Aorta (tissue), 5 donors: ENCODE measurements around the gene BICDL2. TPM values are rescaled to one million over a fixed set of nuclear protein-coding genes. Genes with fewer than 3 reads are reported as not detected.
A peak's percentile ranks its signal among the peaks of the same experiment; 100 is the strongest.
"Not testable (repeated sequence)": the region's sequence is repeated elsewhere in the genome, so short reads cannot be mapped to it uniquely, and the experiment has no call there.

Experiments used
- ATAC-seq: fragments of 200-7000 bp; cut with Tn5 transposase; one replicate; pipeline ENCODE4 v1.9.1; 2022; ENCODE audit warnings: moderate library complexity; ENCODE audit not compliant: low FRiP score
- DNase-seq, 2 donors: peaks; one replicate each; pipeline ENCODE4 v3.0.0-alpha.2; 2020
- H3K27ac ChIP-seq, 2 donors: one replicate each; pipeline ENCODE4 v1.5.1; 2013; ENCODE audit warnings: low read length in 2 of 2, mild to moderate bottlenecking in 2 of 2, moderate library complexity in 2 of 2, control low read depth in 1 of 2, inconsistent platforms in 1 of 2, low read depth in 1 of 2
- H3K27me3 ChIP-seq, 2 donors: one replicate each; pipeline ENCODE4 v1.6.1; 2013; ENCODE audit warnings: control low read depth in 1 of 2, low read length in 1 of 2, mild to moderate bottlenecking in 1 of 2, moderate library complexity in 1 of 2; ENCODE audit not compliant: insufficient read depth in 2 of 2, control insufficient read depth in 1 of 2
- H3K36me3 ChIP-seq, 2 donors: one replicate each; pipeline ENCODE4 v1.6.1; 2013; ENCODE audit warnings: control low read depth in 1 of 2, low read length in 1 of 2, mild to moderate bottlenecking in 1 of 2; ENCODE audit not compliant: insufficient read depth in 2 of 2, control insufficient read depth in 1 of 2
- H3K4me1 ChIP-seq, 2 donors: one replicate each; pipeline ENCODE4 v1.6.1; 2013; ENCODE audit warnings: low read length in 2 of 2, control low read depth in 1 of 2, mild to moderate bottlenecking in 1 of 2, moderate library complexity in 1 of 2; ENCODE audit not compliant: insufficient read depth in 2 of 2, control insufficient read depth in 1 of 2
- H3K4me3 ChIP-seq, 2 donors: one replicate each; pipeline ENCODE4 v1.5.1; 2013; ENCODE audit warnings: low read length in 2 of 2, control low read depth in 1 of 2, mild to moderate bottlenecking in 1 of 2
- H3K9me3 ChIP-seq: one replicate; pipeline ENCODE4 v1.6.1; 2013; ENCODE audit warnings: mild to moderate bottlenecking, low read length; ENCODE audit not compliant: control insufficient read depth
- WGBS, 2 donors: extraction: QIAGEN DNeasy Blood & Tissue Kit; methylation state at CpG; one replicate each; pipeline ENCODE4 v1.1.7; 2013; 5-methylcytosine and 5-hydroxymethylcytosine counted together
- intact Hi-C, 2 donors: fragments of 100-400 bp; cut with DNase I; formaldehyde crosslinking; loops; one replicate each; pipeline versions ENCODE4 v1.14.2 to v1.15.0; 2022
- polyA plus RNA-seq, 2 donors: library from polyadenylated mRNA; stranded (reverse); fragments of 200-250 nt; gene quantifications; one replicate each; pipeline ENCODE4 v1.2.3, GENCODE V29; 2013
- total RNA-seq, 2 donors: library from RNA; stranded (reverse); fragmentation: NEBNext Ultra II Directional; extraction: Animal tissue kit (Norgen Biotek cat#: 25700); gene quantifications; one replicate each; pipeline ENCODE4 v1.2.1, GENCODE V29; 2021
- donor health status: healthy with polysubstance abuse.
- donor health status: Bipolar disorder and iron deficiency.
- donor health status: DM: no; HTN: no; CAD: no.
- donor health status: DM: no; HTN: no; CAD: no.
- donor health status: DM: yes; HTN: yes; CAD: no.

BICDL2 gene
- total and polyA plus RNA-seq, 4 donors = 0.05 to 3.6 (median 0.14) TPM

DNA sequence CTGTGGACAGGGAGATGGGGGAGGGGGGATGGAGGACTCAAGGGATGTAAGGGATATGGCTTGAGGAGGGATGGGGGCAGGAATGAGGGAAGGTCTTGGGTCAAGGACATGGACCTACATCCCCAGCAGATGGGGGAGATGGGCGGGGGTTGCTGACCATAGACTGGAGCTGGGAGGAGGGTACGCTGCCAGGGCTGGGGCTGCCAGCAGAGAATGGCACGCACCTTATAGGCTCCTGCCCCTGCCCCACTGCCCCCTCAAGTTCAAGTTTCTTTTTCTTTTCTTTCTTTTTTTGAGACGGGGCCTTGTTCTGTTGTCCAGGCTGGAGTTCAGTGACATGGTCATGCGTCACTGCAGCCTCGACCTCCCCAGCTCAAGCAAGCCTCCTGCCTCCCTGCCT is 39.2 kb upstream of the BICDL2 start:
- H3K27me3 ChIP-seq, H3K36me3 ChIP-seq, intact Hi-C loops, H3K4me3 ChIP-seq, DNase-seq, H3K27ac ChIP-seq, H3K9me3 ChIP-seq, H3K4me1 ChIP-seq: not testable (repeated sequence)
- WGBS, 2 donors = 88 to 89% methylated on average over 6 of the region's 6 CpGs
- peak; percentile 50 for ATAC-seq

DNA sequence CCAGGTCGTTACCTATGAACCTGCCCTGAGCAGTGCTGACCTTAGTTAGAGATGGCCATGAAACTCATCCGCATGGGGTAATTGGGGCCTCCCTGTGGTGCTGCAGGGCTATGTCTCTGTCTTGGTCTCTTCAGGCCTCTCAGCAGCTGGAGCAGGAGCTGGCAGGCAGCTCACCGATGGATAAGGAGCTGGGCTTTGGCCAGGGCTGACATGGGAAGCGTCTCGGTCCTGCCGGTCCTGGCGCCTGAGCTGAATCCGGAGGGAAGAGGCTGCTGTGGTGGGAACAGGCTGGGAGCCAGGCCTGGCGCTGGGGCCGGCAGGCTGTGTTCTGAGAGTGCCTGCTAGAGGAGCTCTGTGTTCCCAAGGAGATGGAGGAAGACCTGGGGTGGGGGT is 38.8 kb upstream of the BICDL2 start:
- no peak for DNase-seq
- H3K4me3 ChIP-seq = no peak overlapping the region
- WGBS, 2 donors = 26% methylated on average over 10 of the region's 10 CpGs

DNA sequence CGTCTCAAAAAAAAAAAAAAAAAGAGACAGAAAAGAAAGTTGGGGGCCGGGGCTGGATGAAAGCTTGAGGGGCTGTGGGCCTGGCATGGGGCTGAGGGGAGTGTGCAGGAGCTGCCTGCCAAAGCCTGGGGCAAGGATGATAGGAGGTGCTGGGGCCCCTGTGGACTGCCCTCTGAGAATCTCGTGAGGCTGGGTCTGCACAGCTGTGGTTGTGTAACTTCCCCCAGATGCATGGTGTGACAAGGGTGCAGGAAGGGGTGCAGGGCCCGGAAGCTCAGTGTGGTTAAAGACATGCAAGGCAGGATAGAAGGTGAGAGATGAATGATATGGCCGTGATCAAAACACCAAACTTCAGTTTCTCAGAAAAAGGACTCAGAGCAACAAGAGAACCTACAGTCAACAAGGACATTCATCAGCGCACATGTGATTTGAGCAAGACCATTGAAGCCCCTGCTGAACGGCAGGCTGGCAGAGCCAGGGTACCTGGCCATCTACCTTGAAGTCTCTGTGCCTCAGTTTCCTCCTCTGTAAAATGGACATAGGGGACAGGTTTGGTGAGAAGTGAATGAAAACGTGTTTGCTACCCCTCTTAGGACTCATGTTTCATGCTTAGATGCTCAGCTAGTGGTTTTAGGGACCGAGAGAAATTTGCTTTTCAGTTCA is 38.2 kb upstream of the BICDL2 start:
- no peaks in the 10 kb centered on the region for H3K4me1 ChIP-seq
- H3K9me3 ChIP-seq = no peaks in the 10 kb centered on the region
- no peaks in the 10 kb centered on the region for H3K27me3 ChIP-seq
- no peaks in the 10 kb centered on the region for H3K36me3 ChIP-seq
- no peak for ATAC-seq
- H3K27ac ChIP-seq = no peak overlapping the region
- DNase-seq = no peak
- no peak overlapping the region for H3K4me3 ChIP-seq
- intact Hi-C loops = no loop called here
- WGBS, 2 donors = 58 to 75% methylated on average over 9 of the region's 9 CpGs

More for the DNA sequence above, 38.8 kb upstream of the BICDL2 start:
- no peaks in the 10 kb centered on the region for H3K36me3 ChIP-seq
- peak; percentile 33 for ATAC-seq
- H3K9me3 ChIP-seq = no peaks in the 10 kb centered on the region
- no peak overlapping the region for H3K27ac ChIP-seq
- intact Hi-C loops = no loop called here
- H3K4me1 ChIP-seq = no peaks in the 10 kb centered on the region
- no peaks in the 10 kb centered on the region for H3K27me3 ChIP-seq

DNA sequence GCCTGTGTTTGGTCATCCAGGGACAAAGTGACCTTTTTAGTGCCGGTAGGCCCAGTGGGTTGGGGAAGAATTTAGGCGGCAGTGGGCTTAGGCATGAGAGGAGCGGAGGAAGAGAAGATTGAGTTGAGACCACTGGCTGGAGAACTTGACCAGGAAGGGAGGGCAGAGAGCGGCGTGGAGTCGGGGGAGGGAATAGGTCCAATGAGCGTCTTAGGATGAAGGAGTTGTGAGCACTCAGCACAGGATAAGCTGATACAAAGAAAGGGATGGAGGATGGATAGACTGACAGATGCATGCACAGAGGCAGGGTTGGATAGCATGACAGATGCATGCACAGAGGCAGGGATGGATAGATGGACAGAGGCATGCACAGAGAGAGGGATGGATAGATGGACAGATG is 36.7 kb upstream of the BICDL2 start:
- no peak for ATAC-seq
- H3K4me1 ChIP-seq = no peaks in the 10 kb centered on the region
- no peaks in the 10 kb centered on the region for H3K27me3 ChIP-seq
- no peaks in the 10 kb centered on the region for H3K9me3 ChIP-seq
- no peak for DNase-seq
- no peaks in the 10 kb centered on the region for H3K36me3 ChIP-seq
- intact Hi-C loops = no loop called here
- WGBS, 2 donors = 79 to 84% methylated on average over 7 of the region's 7 CpGs
- H3K4me3 ChIP-seq = no peak overlapping the region
- H3K27ac ChIP-seq = no peak overlapping the region

DNA sequence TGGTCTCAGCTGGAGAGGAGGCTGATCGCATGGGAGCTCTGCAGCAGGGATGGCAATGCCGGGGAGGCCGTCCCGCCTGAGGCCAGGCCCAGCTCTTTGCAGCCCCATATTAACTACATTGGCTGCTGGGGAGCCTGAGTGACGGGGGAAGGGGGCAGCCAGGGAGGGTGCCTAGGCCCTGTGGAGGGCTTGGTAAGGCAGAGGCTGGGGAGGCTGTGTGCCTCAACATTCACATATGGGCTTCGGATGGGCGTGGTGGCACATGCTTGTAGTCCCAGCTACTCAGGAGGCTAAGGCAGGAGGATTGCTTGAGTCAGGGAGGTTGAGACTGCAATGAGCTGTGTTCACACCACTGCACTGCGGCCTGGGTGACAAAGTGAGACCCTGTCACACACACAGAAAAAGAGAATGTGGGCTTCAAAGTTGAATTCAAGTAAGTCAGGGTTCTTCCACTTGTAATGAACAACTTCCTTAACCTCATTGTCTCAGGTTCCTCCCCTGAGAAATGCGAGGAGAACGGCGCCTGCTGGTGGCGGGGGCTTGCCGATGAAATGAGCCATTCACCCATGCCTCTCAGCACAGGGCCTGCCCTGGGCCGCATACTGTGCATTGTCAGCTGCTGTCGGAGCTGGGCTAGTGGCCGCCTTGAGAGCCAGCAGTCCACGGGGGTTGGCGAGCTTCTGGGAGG is 36.0 kb upstream of the BICDL2 start:
- H3K4me3 ChIP-seq, H3K27me3 ChIP-seq, H3K9me3 ChIP-seq, ATAC-seq, H3K4me1 ChIP-seq, H3K27ac ChIP-seq, H3K36me3 ChIP-seq, DNase-seq, intact Hi-C loops: not testable (repeated sequence)
- WGBS, 2 donors = 60 to 63% methylated on average over 5 to 16 of the region's 18 CpGs

DNA sequence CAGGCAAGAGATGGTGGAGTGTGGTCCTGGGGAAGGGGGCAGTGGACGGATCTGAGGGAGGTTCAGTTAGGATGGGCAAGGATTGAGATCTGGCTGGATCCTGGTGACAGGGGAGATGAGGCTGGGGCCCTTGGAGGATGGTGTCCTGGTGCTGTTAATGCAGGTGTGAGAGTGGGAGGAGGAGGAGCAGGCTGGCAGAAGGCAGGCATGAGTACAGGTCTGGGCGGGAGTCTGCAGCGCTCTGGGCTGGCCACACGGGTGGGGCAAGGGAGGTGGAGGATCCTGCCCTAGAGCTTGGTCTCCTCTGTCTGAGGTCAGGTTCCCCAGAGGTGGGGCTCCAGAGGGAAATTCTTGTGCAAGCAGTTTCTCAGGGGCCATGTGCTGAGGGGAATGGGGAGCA is 35.4 kb upstream of the BICDL2 start:
- not testable (repeated sequence) for ATAC-seq

DNA sequence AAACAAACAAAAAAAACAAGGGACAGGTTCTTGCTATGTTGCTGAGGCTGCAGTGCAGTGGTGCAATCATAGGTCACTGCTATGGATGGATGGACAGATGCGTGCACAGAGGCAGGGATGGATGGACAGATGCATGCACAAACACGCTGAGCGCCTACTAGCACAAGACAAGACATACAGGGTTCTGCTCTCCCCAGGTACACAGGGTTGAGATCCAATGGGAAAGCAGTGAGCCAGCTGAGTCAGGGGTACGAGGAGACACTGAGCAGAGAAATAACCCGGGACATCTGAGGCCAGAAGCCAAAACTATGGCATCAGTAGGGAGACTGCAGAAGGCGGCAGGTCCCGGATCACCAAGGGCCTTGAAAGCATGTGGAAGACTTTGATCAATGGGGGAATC is 34.9 kb upstream of the BICDL2 start:
- Histone ChIP-seq H3K36me3 (no peaks in the 10 kb centered on the region), H3K27me3 (no peaks in the 10 kb centered on the region), H3K9me3 (no peaks in the 10 kb centered on the region), H3K27ac (no peak overlapping the region), H3K4me1 (no peaks in the 10 kb centered on the region), H3K4me3 (no peak overlapping the region)
- ATAC-seq (no peak), DNase-seq (no peak)
- intact Hi-C loops = no loop called here
- WGBS, 2 donors = 81 to 84% methylated on average over 7 of the region's 7 CpGs

More for the DNA sequence above, 35.4 kb upstream of the BICDL2 start:
- H3K36me3 ChIP-seq, DNase-seq, H3K27ac ChIP-seq, H3K4me1 ChIP-seq, H3K9me3 ChIP-seq, H3K4me3 ChIP-seq, H3K27me3 ChIP-seq, intact Hi-C loops: not testable (repeated sequence)
- 66 to 71% methylated on average over 3 of the region's 4 CpGs for WGBS, 2 donors

DNA sequence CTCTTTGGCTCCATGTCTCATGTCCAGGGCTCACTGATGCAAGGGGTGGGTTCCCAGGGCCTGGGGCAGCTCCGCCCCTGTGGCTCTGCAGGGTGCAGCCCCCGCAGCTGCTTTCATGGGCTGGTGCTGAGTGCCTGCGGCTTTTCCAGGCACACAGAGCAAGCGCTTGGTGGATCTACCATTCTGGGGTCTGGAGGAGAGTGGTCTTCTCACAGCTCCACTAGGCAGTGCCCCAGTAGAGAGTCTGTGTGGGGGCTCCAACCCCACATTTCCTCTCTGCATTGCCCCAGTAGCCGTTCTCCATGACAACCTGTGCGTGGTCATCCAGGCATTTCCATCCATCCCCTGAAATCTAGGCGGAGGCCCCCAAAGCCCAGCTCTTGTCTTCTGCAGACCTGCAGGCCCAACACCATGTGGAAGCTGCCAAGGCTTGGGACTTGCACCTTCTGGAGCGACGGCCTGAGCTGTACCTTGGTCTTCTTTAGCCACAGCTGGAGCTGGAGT is 33.9 kb upstream of the BICDL2 start:
- Histone ChIP-seq H3K36me3 (no peaks in the 10 kb centered on the region), H3K9me3 (no peaks in the 10 kb centered on the region), H3K27me3 (no peaks in the 10 kb centered on the region), H3K4me1 (no peaks in the 10 kb centered on the region), H3K4me3 (no peak overlapping the region), H3K27ac (no peak overlapping the region)
- WGBS, 2 donors = 85 to 88% methylated on average over 9 of the region's 9 CpGs
- ATAC-seq (no peak), DNase-seq (no peak)
- intact Hi-C loops = no loop called here

DNA sequence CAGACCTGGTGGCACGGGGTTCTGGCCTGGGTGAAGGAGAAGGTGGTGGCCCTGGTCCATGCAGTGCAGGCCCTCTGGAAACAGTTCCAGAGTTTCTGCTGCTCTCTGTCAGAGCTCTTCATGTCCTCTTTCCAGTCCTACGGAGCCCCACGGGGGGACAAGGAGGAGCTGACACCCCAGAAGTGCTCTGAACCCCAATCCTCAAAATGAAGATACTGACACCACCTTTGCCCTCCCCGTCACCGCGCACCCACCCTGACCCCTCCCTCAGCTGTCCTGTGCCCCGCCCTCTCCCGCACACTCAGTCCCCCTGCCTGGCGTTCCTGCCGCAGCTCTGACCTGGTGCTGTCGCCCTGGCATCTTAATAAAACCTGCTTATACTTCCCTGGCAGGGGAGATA is 32.4 kb upstream of the BICDL2 start:
- H3K27ac ChIP-seq, H3K9me3 ChIP-seq, H3K4me1 ChIP-seq, ATAC-seq, H3K4me3 ChIP-seq, H3K36me3 ChIP-seq, H3K27me3 ChIP-seq, DNase-seq, intact Hi-C loops: not testable (repeated sequence)
- WGBS, 2 donors = 84 to 88% methylated on average over 10 of the region's 11 CpGs
